ENCODE measurements around the gene LYRM4. TPM values are rescaled to one million over a fixed set of nuclear protein-coding genes. Genes with fewer than 3 reads are reported as not detected.

Gene LYRM4
- total and polyA plus RNA-seq, 9 of the 15 experiments (the other 6 are each of a cell fraction or from before 2014, with no cell fraction given), result 24.2 to 69.4 (median 41.8) TPM

DNA sequence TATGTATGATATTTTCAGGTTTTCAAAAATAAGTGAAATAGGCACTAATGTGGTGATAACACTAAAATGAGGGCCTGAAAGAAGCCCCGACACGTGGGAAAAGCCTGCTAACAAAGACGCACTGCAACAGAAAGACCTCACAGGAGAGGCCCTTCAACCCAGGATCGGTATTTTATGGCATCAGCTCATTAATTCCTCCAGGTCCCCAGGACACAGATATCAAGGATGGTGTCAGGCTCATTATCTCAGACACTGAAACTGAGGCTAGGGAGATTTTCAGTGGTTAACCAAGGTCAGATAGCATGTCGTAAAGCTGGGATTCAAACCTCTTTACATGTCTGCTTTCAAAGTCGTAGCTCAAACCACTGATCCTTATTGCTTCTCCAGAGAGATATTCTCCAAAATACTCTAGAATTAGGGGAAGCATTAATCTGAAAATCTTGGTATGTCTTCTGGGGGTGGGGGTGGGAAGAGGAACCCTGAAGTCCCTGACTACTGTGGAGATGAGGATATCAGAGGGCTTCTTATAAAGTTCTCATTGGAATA is 111.5 kb downstream of the LYRM4 start:
- H3K4me3 ChIP-seq, result no peak overlapping the region
- BruUV-seq (replicated peaks), result no TSS peak
- CTCF ChIA-PET (ENCODE audit: low intra/inter-chr PET ratio), result no interaction called here

DNA sequence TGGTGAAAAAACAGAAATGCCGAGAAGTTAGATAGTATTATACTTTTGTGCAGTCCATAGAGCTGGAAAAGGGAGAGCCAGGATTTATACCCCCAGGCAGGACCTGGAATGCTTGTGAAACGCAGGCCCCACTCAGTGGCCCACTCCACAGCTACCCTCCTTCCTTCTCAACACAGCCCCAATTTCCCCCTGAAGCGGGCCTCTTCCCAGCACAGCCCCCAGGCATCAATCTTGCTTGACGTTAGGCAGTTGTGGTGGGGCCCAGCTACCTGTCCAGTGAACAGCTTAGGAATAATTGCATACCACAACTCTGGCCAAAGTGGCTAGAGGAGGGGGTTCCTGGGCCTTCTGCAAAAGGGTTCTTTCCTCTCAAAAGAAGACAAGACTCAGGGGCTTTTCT is 114.4 kb downstream of the LYRM4 start:
- CTCF ChIA-PET (ENCODE audit: low intra/inter-chr PET ratio), result no interaction called here
- 0 out of 3 replicates have a peak, but pooled peaks cover 2% of the 10 kb centered on the region for H3K36me3 ChIP-seq (ENCODE audit: control insufficient read depth, insufficient read depth, low read length)
- no peaks in the 10 kb centered on the region for H3K4me1 ChIP-seq (replicated peaks in 1 of 2; ENCODE audit: control insufficient read depth in 2 of 2, insufficient read depth in 2 of 2, low read length in 2 of 2)
- no peak overlapping the region for H3K4me3 ChIP-seq
- no peak overlapping the region for H2AFZ ChIP-seq (ENCODE audit: low read depth, low read length)
- ATAC-seq (no peak; the same call in 2 of the 3 replicates), FAIRE-seq (no peak), DNase-seq (ENCODE audit: extremely low read depth in 1 of 4, low spot score in 3 of 4) (no peak)
- POLR2A ChIA-PET, result interaction anchor here (0.7 to 1.1 kb wide), 4 partner anchors 34 to 250 kb away, joined by 3 read pairs; no protein-coding TSS in a partner anchor
- no TSS peak for BruUV-seq (replicated peaks)
- no peaks in the 10 kb centered on the region for H3K9me3 ChIP-seq (replicated peaks; ENCODE audit: control insufficient read depth, insufficient read depth, low read depth, low read length)
- no peaks in the 10 kb centered on the region for H3K79me2 ChIP-seq (ENCODE audit: control insufficient read depth, insufficient read depth, low read length)
- 61% methylated on average over 4 of the region's 4 CpGs for WGBS (ENCODE audit: insufficient coverage, low coverage, missing lambda C conversion rate)
- no peaks in the 10 kb centered on the region for H3K9me1 ChIP-seq (ENCODE audit: control insufficient read depth, insufficient read depth, low read length)
- no peak overlapping the region for H3K27ac ChIP-seq (ENCODE audit: extremely low read depth, low read depth, low read length)
- H3K4me2 ChIP-seq (ENCODE audit: insufficient read depth, low read length), result no peak overlapping the region
- in situ Hi-C loops (cut with MboI), result loop anchor here (25.0 kb wide), 1 partner anchor 1391 kb away; no protein-coding TSS in a partner anchor
- intact Hi-C loops (cut with micrococcal nuclease), result no loop called here
- no peak overlapping the region for H3K9ac ChIP-seq (ENCODE audit: insufficient read depth in 1 of 2, low read depth in 2 of 2, low read length in 2 of 2)
- no peaks in the 10 kb centered on the region; the same call in 1 of the 2 replicates for H4K20me1 ChIP-seq (replicated peaks; ENCODE audit: control insufficient read depth, insufficient read depth, low read length)
- H3K27me3 ChIP-seq (ENCODE audit: control insufficient read depth in 2 of 2, insufficient read depth in 2 of 2, low read length in 2 of 2), result no peaks in the 10 kb centered on the region
- TF ChIP-seq PHF8 (IDR thresholded peaks at IDR 0.05; ENCODE audit: borderline replicate concordance, low read length) (no peak), SNIP1 (IDR thresholded peaks at IDR 0.05; ENCODE audit: low read depth) (no peak), RAD21 (CRISPR knock-in tag; conservative IDR thresholded peaks at IDR 0.05 in 1 of 2, IDR thresholded peaks at IDR 0.05 in 1 of 2) (no peak), ZNF133 (CRISPR knock-in tag; IDR thresholded peaks at IDR 0.05) (no peak), NCOA1 (IDR thresholded peaks at IDR 0.05; ENCODE audit: low read depth) (no peak), CREB1 (IDR thresholded peaks at IDR 0.05) (no peak), CREB1 (CRISPR knock-in tag; IDR thresholded peaks at IDR 0.05) (no peak), RBM22 (IDR thresholded peaks at IDR 0.05; ENCODE audit: low read depth, low read length, poor library complexity, severe bottlenecking) (no peak), ZFP36 (IDR thresholded peaks at IDR 0.05; ENCODE audit: low read depth, low read length, partially characterized antibody) (no peak), CHD2 (IDR thresholded peaks at IDR 0.05; ENCODE audit: low read depth, low read length) (no peak)
- TF ChIP-seq, protein P1, sequence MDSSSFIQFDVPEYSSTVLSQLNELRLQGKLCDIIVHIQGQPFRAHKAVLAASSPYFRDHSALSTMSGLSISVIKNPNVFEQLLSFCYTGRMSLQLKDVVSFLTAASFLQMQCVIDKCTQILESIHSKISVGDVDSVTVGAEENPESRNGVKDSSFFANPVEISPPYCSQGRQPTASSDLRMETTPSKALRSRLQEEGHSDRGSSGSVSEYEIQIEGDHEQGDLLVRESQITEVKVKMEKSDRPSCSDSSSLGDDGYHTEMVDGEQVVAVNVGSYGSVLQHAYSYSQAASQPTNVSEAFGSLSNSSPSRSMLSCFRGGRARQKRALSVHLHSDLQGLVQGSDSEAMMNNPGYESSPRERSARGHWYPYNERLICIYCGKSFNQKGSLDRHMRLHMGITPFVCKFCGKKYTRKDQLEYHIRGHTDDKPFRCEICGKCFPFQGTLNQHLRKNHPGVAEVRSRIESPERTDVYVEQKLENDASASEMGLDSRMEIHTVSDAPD (CRISPR knock-in tag; IDR thresholded peaks at IDR 0.05), result no peak
- TF ChIP-seq, protein P2, sequence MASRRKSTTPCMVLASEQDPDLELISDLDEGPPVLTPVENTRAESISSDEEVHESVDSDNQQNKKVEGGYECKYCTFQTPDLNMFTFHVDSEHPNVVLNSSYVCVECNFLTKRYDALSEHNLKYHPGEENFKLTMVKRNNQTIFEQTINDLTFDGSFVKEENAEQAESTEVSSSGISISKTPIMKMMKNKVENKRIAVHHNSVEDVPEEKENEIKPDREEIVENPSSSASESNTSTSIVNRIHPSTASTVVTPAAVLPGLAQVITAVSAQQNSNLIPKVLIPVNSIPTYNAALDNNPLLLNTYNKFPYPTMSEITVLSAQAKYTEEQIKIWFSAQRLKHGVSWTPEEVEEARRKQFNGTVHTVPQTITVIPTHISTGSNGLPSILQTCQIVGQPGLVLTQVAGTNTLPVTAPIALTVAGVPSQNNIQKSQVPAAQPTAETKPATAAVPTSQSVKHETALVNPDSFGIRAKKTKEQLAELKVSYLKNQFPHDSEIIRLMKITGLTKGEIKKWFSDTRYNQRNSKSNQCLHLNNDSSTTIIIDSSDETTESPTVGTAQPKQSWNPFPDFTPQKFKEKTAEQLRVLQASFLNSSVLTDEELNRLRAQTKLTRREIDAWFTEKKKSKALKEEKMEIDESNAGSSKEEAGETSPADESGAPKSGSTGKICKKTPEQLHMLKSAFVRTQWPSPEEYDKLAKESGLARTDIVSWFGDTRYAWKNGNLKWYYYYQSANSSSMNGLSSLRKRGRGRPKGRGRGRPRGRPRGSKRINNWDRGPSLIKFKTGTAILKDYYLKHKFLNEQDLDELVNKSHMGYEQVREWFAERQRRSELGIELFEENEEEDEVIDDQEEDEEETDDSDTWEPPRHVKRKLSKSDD (conservative IDR thresholded peaks at IDR 0.05; ENCODE audit: low read length), result no peak

More for the DNA sequence above, 111.5 kb downstream of the LYRM4 start:
- Histone ChIP-seq H4K20me1 (replicated peaks; ENCODE audit: control insufficient read depth, insufficient read depth, low read length) (no peaks in the 10 kb centered on the region; the same call in 1 of the 2 replicates), H3K9me3 (replicated peaks; ENCODE audit: control insufficient read depth, insufficient read depth, low read depth, low read length) (no peaks in the 10 kb centered on the region), H3K27ac (ENCODE audit: extremely low read depth, low read depth, low read length) (no peak overlapping the region), H3K79me2 (ENCODE audit: control insufficient read depth, insufficient read depth, low read length) (no peaks in the 10 kb centered on the region), H3K4me2 (ENCODE audit: insufficient read depth, low read length) (no peak overlapping the region), H3K27me3 (ENCODE audit: control insufficient read depth in 2 of 2, insufficient read depth in 2 of 2, low read length in 2 of 2) (no peaks in the 10 kb centered on the region), H3K9me1 (ENCODE audit: control insufficient read depth, insufficient read depth, low read length) (no peaks in the 10 kb centered on the region), H3K9ac (ENCODE audit: insufficient read depth in 1 of 2, low read depth in 2 of 2, low read length in 2 of 2) (no peak overlapping the region), H3K36me3 (ENCODE audit: control insufficient read depth, insufficient read depth, low read length) (no peaks in the 10 kb centered on the region), H3K4me1 (replicated peaks in 1 of 2; ENCODE audit: control insufficient read depth in 2 of 2, insufficient read depth in 2 of 2, low read length in 2 of 2) (no peaks in the 10 kb centered on the region), H2AFZ (ENCODE audit: low read depth, low read length) (no peak overlapping the region)
- POLR2A ChIA-PET, result interaction anchor here (1.6 kb wide), 1 partner anchor 10 kb away, joined by 4 read pairs; no protein-coding TSS in a partner anchor
- DNase-seq (ENCODE audit: extremely low read depth in 1 of 4, low spot score in 3 of 4) (no peak), FAIRE-seq (no peak), ATAC-seq (no peak)
- in situ Hi-C loops (cut with MboI) (loop anchor here (25.0 kb wide), 1 partner anchor 1388 kb away; no protein-coding TSS in a partner anchor), intact Hi-C loops (cut with micrococcal nuclease) (no loop called here)
- WGBS (ENCODE audit: insufficient coverage, low coverage, missing lambda C conversion rate), result 67% methylated on average over 6 of the region's 6 CpGs
- TF ChIP-seq RBFOX2 (IDR thresholded peaks at IDR 0.05; ENCODE audit: low read depth, low read length), result no peak

Measured in K562 (cell line).